DND-41 (cell line): ENCODE data around the gene AGRN.

Experiments
- EZH2 ChIP-seq: IDR thresholded peaks from 3 replicates; pipeline ENCODE4 v1.6.1; 2012; ENCODE audit warnings: borderline replicate concordance, low read depth, mild to moderate bottlenecking, moderate library complexity, low read length, inconsistent platforms; ENCODE audit not compliant: severe bottlenecking
- TF ChIP-seq, protein P1 (sequence below): IDR thresholded peaks from 2 replicates; pipeline ENCODE4 v1.5.1; 2012; ENCODE audit warnings: borderline replicate concordance, low read length, moderate library complexity, mild to moderate bottlenecking; ENCODE audit not compliant: poor library complexity, severe bottlenecking; ENCODE audit errors: extremely low read depth

DNA sequence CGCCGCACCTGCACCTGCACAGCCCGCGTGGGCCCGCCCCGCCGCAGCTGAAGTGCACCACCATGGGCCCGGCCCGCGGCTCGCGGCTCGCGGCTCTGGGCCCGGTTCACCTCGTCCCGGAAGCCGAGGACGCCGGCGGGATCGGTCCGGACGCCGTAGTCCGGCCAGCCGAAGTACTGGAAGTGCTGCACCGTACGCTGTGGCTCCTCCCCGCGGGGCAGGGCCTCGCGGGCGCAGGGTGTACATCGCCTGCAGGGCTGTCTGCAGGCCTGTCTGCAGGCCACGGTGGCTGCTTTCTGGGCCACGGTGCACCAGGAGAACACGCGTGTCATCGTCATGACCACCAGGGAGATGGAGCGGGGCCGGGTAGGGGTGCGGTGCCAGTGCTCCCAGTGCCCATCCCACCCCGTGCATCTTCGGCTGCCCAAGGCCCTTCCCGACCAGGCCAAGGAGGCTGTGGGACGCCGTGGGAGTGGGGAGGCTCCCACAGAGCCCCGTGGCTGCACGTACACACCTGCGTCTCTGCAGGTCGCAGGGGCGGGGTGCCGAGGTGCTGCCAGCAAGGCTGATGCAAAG is 47.5 kb downstream of the AGRN start:
- no peak for TF ChIP-seq EZH2
- TF ChIP-seq, protein P1, sequence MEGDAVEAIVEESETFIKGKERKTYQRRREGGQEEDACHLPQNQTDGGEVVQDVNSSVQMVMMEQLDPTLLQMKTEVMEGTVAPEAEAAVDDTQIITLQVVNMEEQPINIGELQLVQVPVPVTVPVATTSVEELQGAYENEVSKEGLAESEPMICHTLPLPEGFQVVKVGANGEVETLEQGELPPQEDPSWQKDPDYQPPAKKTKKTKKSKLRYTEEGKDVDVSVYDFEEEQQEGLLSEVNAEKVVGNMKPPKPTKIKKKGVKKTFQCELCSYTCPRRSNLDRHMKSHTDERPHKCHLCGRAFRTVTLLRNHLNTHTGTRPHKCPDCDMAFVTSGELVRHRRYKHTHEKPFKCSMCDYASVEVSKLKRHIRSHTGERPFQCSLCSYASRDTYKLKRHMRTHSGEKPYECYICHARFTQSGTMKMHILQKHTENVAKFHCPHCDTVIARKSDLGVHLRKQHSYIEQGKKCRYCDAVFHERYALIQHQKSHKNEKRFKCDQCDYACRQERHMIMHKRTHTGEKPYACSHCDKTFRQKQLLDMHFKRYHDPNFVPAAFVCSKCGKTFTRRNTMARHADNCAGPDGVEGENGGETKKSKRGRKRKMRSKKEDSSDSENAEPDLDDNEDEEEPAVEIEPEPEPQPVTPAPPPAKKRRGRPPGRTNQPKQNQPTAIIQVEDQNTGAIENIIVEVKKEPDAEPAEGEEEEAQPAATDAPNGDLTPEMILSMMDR = no peak
